CD1c-positive myeloid dendritic cell (primary cell): Measurements from ENCODE around the gene ATL2.

ENCODE experiments used
- DNase-seq: peaks from one replicate; pipeline ENCODE4 v3.0.0-alpha.2; 2016; ENCODE audit errors: extremely low spot score

ATL2 gene

DNA sequence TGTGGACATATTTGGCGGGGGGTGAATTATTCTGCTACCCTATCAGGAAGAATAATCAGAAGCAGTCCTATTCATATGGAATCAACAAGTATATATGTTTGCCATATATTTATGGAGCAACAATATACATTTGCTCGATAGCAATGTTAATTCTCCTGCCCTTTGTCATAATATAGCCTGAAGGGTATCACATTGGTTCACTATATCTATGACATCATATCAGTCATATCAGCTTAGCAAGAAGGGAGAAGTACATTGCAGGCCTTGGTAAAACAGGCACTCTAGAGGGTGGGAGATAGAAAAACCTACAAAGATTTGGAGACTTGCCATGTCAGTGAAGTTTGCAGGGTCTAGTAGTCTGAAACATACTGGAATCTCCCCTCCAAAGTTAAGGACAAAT, 128.4 kb downstream of the ATL2 start:
- DNase-seq, result no peak

DNA sequence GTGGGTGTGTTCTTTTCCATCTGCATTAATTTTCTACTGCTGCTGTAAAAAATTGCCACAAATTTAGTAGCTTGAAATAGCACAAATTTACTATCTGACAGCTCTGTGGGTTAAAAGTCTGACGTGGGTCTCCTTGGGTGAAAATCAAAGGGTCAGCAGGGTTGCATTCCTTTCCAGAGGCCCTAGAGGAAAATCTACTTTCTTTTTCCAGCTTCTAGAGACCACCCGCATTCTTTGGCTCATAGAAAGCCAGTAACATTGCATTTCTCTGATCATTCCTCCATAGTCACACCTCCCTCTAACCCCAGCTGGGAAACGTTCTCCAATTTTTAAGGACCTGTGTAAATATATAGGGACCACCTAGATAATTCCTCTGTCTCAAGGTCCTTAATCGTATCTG, 128.8 kb downstream of the ATL2 start:
- DNase-seq, result no peak

DNA sequence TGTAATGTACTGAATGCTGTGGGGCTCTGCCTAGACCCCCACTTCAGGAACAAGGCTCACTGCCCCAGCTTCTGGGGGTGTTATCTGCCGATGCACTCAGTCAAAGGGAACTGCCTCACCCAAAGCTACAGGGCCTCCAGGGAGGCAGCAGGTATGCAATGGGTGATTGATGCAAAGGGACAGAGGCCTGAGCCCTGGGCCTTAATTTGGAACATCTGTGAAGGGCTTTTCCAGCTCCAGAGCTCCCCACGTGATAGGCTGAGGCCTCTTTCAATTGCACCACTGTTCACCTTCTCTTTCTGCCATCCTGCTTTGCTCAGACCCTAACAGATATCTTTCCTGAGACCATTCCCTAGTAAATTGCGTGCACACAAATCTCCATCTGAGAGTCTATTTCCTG, 131.0 kb downstream of the ATL2 start:
- DNase-seq, result no peak

DNA sequence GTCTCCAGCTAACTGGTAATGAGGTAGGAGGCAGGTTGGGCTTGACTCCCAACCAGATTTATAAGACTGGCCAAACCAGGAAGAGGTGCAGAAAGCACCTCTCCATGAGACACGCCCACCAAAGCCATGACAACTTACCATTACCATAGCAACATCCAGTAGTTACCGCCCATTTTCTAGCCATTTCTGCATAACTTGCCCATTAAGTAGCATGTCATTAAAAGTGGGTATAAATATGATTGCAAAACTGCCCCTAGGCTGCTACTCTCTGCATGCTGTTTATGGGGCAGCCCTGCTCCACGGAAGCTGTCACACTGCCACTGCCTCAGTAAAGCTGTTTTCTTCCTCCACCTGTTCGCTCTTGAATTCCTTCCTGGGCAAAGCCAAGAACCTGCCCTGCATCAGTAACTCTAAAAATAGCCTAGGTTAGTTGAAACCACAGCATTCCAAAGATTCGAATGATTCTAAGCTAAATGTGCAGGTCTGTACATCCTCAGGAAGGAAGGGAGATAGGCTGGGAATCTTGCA, 131.9 kb downstream of the ATL2 start:
- DNase-seq, result no peak

DNA sequence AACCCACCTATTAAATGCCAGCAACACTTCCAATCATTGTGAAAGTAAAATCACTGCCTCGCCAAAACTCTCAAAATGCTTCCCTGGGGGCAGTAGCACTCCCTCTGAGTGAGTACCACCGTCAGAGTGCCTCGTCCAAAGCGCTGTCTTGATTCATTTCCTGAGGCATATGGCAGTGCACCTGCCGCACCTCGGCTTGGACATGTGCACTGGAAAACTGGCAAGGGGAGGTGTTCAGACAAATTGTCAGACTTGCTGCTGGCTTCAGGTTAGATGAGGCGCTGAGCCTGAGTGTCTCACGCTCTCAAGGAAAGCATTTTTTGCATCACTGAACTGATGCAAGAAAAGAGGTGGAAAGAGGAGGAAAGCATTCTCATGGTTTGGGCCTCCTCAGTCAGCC, 132.8 kb downstream of the ATL2 start:
- DNase-seq, result no peak
